SK-N-MC (cell line): ENCODE measurements around the gene SLAMF1.

Source experiments
- EZH2 ChIP-seq: fragments of 200-600 bp; sonication (generic); IDR thresholded peaks from one replicate; pipeline ENCODE4 v1.6.1; 2017; ENCODE audit warnings: antibody characterized with exemption
- POLR2AphosphoS5 ChIP-seq: IDR thresholded peaks from 2 replicates; pipeline ENCODE4 v1.6.1; 2012; ENCODE audit warnings: mild to moderate bottlenecking, low read depth, low read length, borderline replicate concordance

GRCh38 chr1:160560045-160560705, 86.7 kb downstream of the SLAMF1 start:
- TF ChIP-seq POLR2AphosphoS5: no peak
- no peak for TF ChIP-seq EZH2
